Measurements from ENCODE around the gene HSPE1.
"Not testable (repeated sequence)": the region's sequence is repeated elsewhere in the genome, so short reads cannot be mapped to it uniquely, and the experiment has no call there.

GRCh38 chr2:197450935-197451358 lies 49.2 kb upstream of the HSPE1 start:
- TF ChIP-seq CTCF, POLR2A (IDR thresholded peaks at IDR 0.05): not testable (repeated sequence)

Measured in esophagus squamous epithelium (tissue), 4 donors.